ENCODE data around the gene CD300A. TPM values are rescaled to one million over a fixed set of nuclear protein-coding genes. Genes with fewer than 3 reads are reported as not detected.

CD300A gene
- total and polyA plus RNA-seq, 4 experiments from 2014 or later: 27.6 to 51.4 (median 33.7) TPM

- Histone ChIP-seq H3K4me1 (ENCODE audit: insufficient read depth, low read length) (no peaks in the 10 kb centered on the region), H3K27ac (ENCODE audit: low read depth, low read length) (no peak overlapping the region)
These were observed 61.3 kb downstream of the CD300A start for GRCh38 chr17:74527756-74528155.

GRCh38 chr17:74528491-74529199, 62.2 kb downstream of the CD300A start:
- no peak overlapping the region for H3K27ac ChIP-seq (ENCODE audit: low read depth, low read length)

More at GRCh38 chr17:74527756-74528155, 61.3 kb downstream of the CD300A start:
- H3K9me3 Mint-ChIP-seq: peaks cover 0 to 5% (median 0%) of the 10 kb centered on the region in 8 donors
- Histone ChIP-seq H3K9me3 (ENCODE audit: control insufficient read depth in 1 of 2, low read length in 2 of 2) (no peaks in the 10 kb centered on the region), H3K36me3 (ENCODE audit: insufficient read depth, low read length) (no peaks in the 10 kb centered on the region), H3K27me3 (ENCODE audit: insufficient read depth, low read length) (peaks cover 5% of the 10 kb centered on the region), H3K4me3 (ENCODE audit: low read length in 2 of 2) (no peak overlapping the region)
- ChIA-PET CTCF (ENCODE audit: partially characterized antibody) (interaction anchor here (1.4 kb wide), 1 partner anchor 159 kb away, joined by 5 read pairs; no protein-coding TSS in a partner anchor), POLR2A (ENCODE audit: partially characterized antibody) (no interaction called here)
- H3K27me3 Mint-ChIP-seq: peaks cover 29 to 41% of the 10 kb centered on the region in 2 donors
- peaks cover 0 to 2% (median under 1%) of the 10 kb centered on the region in 4 donors for H3K4me1 Mint-ChIP-seq
- H3K36me3 Mint-ChIP-seq: no peaks in the 10 kb centered on the region
- intact Hi-C loops (cut with micrococcal nuclease): no loop called here
- H3K4me3 Mint-ChIP-seq: no peak overlapping the region
- H3K27ac Mint-ChIP-seq: no peak overlapping the region
- no peak for DNase-seq

GRCh38 chr17:74529243-74529642, 62.8 kb downstream of the CD300A start:
- POLR2A ChIA-PET (ENCODE audit: partially characterized antibody): interaction anchor here (0.6 kb wide), 1 partner anchor 83 kb away, joined by 3 read pairs; no protein-coding TSS in a partner anchor

More at GRCh38 chr17:74528491-74529199, 62.2 kb downstream of the CD300A start:
- peaks cover 9% of the 10 kb centered on the region for H3K27me3 ChIP-seq (ENCODE audit: insufficient read depth, low read length)
- H3K27ac Mint-ChIP-seq: no peak overlapping the region
- H3K9me3 Mint-ChIP-seq: peaks cover 0 to 2% (median 0%) of the 10 kb centered on the region in 8 donors
- no peaks in the 10 kb centered on the region for H3K36me3 ChIP-seq (ENCODE audit: insufficient read depth, low read length)
- H3K9me3 ChIP-seq (ENCODE audit: control insufficient read depth in 1 of 2, low read length in 2 of 2): no peaks in the 10 kb centered on the region
- H3K4me1 ChIP-seq (ENCODE audit: insufficient read depth, low read length): no peaks in the 10 kb centered on the region
- no peaks in the 10 kb centered on the region for H3K36me3 Mint-ChIP-seq
- intact Hi-C loops (cut with micrococcal nuclease): no loop called here
- H3K4me3 Mint-ChIP-seq: no peak overlapping the region
- peaks cover 25 to 37% of the 10 kb centered on the region in 2 donors for H3K27me3 Mint-ChIP-seq
- no peak for DNase-seq
- CTCF ChIA-PET (ENCODE audit: partially characterized antibody): no interaction called here
- peaks cover 0 to 5% (median 4%) of the 10 kb centered on the region in 4 donors for H3K4me1 Mint-ChIP-seq
- no peak overlapping the region for H3K4me3 ChIP-seq (ENCODE audit: low read length in 2 of 2)
- POLR2A ChIA-PET (ENCODE audit: partially characterized antibody): interaction anchor here (0.6 kb wide), 1 partner anchor 84 kb away, joined by 3 read pairs; no protein-coding TSS in a partner anchor

GRCh38 chr17:74530831-74531150, 64.4 kb downstream of the CD300A start:
- ChIA-PET CTCF (ENCODE audit: partially characterized antibody) (interaction anchor here (1.2 kb wide), 1 partner anchor 151 kb away, joined by 3 read pairs; no protein-coding TSS in a partner anchor), POLR2A (ENCODE audit: partially characterized antibody) (no interaction called here)
- Histone ChIP-seq H3K9me3 (ENCODE audit: control insufficient read depth in 1 of 2, low read length in 2 of 2) (no peaks in the 10 kb centered on the region), H3K27ac (ENCODE audit: low read depth, low read length) (no peak overlapping the region), H3K4me3 (ENCODE audit: low read length in 2 of 2) (no peak overlapping the region), H3K27me3 (ENCODE audit: insufficient read depth, low read length) (peaks cover 14% of the 10 kb centered on the region), H3K4me1 (ENCODE audit: insufficient read depth, low read length) (no peaks in the 10 kb centered on the region), H3K36me3 (ENCODE audit: insufficient read depth, low read length) (no peaks in the 10 kb centered on the region)
- H3K9me3 Mint-ChIP-seq: peaks cover 0 to 2% (median 0%) of the 10 kb centered on the region in 8 donors
- no peak for DNase-seq
- peaks cover 0 to 5% (median 4%) of the 10 kb centered on the region in 4 donors for H3K4me1 Mint-ChIP-seq
- intact Hi-C loops (cut with micrococcal nuclease): no loop called here
- peaks cover 18 to 28% of the 10 kb centered on the region in 2 donors for H3K27me3 Mint-ChIP-seq
- H3K27ac Mint-ChIP-seq: no peak overlapping the region
- H3K36me3 Mint-ChIP-seq: no peaks in the 10 kb centered on the region
- H3K4me3 Mint-ChIP-seq: no peak overlapping the region

More at GRCh38 chr17:74529243-74529642, 62.8 kb downstream of the CD300A start:
- H3K4me3 ChIP-seq (ENCODE audit: low read length in 2 of 2): no peak overlapping the region
- H3K27me3 Mint-ChIP-seq: peaks cover 21 to 33% of the 10 kb centered on the region in 2 donors
- no peak overlapping the region for H3K4me3 Mint-ChIP-seq
- H3K9me3 Mint-ChIP-seq: peaks cover 0 to 2% (median 0%) of the 10 kb centered on the region in 8 donors
- H3K4me1 Mint-ChIP-seq: peaks cover 0 to 5% (median 4%) of the 10 kb centered on the region in 4 donors
- CTCF ChIA-PET (ENCODE audit: partially characterized antibody): no interaction called here
- DNase-seq: no peak
- H3K4me1 ChIP-seq (ENCODE audit: insufficient read depth, low read length): no peaks in the 10 kb centered on the region
- intact Hi-C loops (cut with micrococcal nuclease): no loop called here
- no peaks in the 10 kb centered on the region for H3K9me3 ChIP-seq (ENCODE audit: control insufficient read depth in 1 of 2, low read length in 2 of 2)
- no peaks in the 10 kb centered on the region for H3K36me3 Mint-ChIP-seq
- H3K27ac Mint-ChIP-seq: no peak overlapping the region
- no peak overlapping the region for H3K27ac ChIP-seq (ENCODE audit: low read depth, low read length)
- no peaks in the 10 kb centered on the region for H3K36me3 ChIP-seq (ENCODE audit: insufficient read depth, low read length)
- H3K27me3 ChIP-seq (ENCODE audit: insufficient read depth, low read length): peaks cover 12% of the 10 kb centered on the region

GRCh38 chr17:74531231-74531761, 64.9 kb downstream of the CD300A start, which contains the start of gene CD300LB:
CD300LB (minus strand) TSS chr17:74531475; CDS start chr17:74531350, 125 bp downstream.
- H3K27ac ChIP-seq (ENCODE audit: low read depth, low read length): no peak within 1 kb of the TSS
- intact Hi-C loops (cut with micrococcal nuclease): no loop called here
- no peaks in the 10 kb centered on the region for H3K36me3 ChIP-seq (ENCODE audit: insufficient read depth, low read length)
- H3K4me3 Mint-ChIP-seq: peak within 1 kb of the TSS in 1 of 8 donors; percentile 41
- no peak within 1 kb of the TSS for H3K27ac Mint-ChIP-seq
- no peak within 1 kb of the TSS for H3K4me3 ChIP-seq (ENCODE audit: low read length in 2 of 2)
- DNase-seq: no peak
- no peaks in the 10 kb centered on the region for H3K36me3 Mint-ChIP-seq
- peaks cover 14% of the 10 kb centered on the region for H3K27me3 ChIP-seq (ENCODE audit: insufficient read depth, low read length)
- ChIA-PET CTCF (ENCODE audit: partially characterized antibody) (interaction anchor here (1.2 to 2.2 kb wide), 2 partner anchors 8 to 152 kb away, joined by 3 to 7 read pairs; no protein-coding TSS in a partner anchor), POLR2A (ENCODE audit: partially characterized antibody) (no interaction called here)
- no peaks in the 10 kb centered on the region for H3K4me1 ChIP-seq (ENCODE audit: insufficient read depth, low read length)
- peaks cover 0 to 5% (median 4%) of the 10 kb centered on the region in 4 donors for H3K4me1 Mint-ChIP-seq
- peaks cover 17 to 24% of the 10 kb centered on the region in 2 donors for H3K27me3 Mint-ChIP-seq
- no peaks in the 10 kb centered on the region for H3K9me3 ChIP-seq (ENCODE audit: control insufficient read depth in 1 of 2, low read length in 2 of 2)
- peaks cover 0 to 2% (median 0%) of the 10 kb centered on the region in 8 donors for H3K9me3 Mint-ChIP-seq

- CTCF ChIA-PET (ENCODE audit: partially characterized antibody): interaction anchor here (1.1 to 2.3 kb wide), 4 partner anchors 9 to 164 kb away, joined by 3 to 11 read pairs (median 5); no protein-coding TSS in a partner anchor
- no peak overlapping the region for H3K4me3 ChIP-seq (ENCODE audit: low read length in 2 of 2)
These were observed 65.7 kb downstream of the CD300A start for GRCh38 chr17:74532115-74532514.

More at GRCh38 chr17:74532115-74532514, 65.7 kb downstream of the CD300A start:
- peaks cover 18 to 24% of the 10 kb centered on the region in 2 donors for H3K27me3 Mint-ChIP-seq
- Histone ChIP-seq H3K9me3 (ENCODE audit: control insufficient read depth in 1 of 2, low read length in 2 of 2) (no peaks in the 10 kb centered on the region), H3K36me3 (ENCODE audit: insufficient read depth, low read length) (no peaks in the 10 kb centered on the region), H3K27me3 (ENCODE audit: insufficient read depth, low read length) (peaks cover 14% of the 10 kb centered on the region), H3K27ac (ENCODE audit: low read depth, low read length) (no peak overlapping the region), H3K4me1 (ENCODE audit: insufficient read depth, low read length) (no peaks in the 10 kb centered on the region)
- H3K36me3 Mint-ChIP-seq: no peaks in the 10 kb centered on the region
- H3K27ac Mint-ChIP-seq: no peak overlapping the region
- H3K4me1 Mint-ChIP-seq: peaks cover 0 to 5% (median 4%) of the 10 kb centered on the region in 4 donors
- intact Hi-C loops (cut with micrococcal nuclease): no loop called here
- peak overlapping the region in 1 of 8 donors; percentile 41 for H3K4me3 Mint-ChIP-seq
- no peak for DNase-seq
- POLR2A ChIA-PET (ENCODE audit: partially characterized antibody): no interaction called here
- H3K9me3 Mint-ChIP-seq: peaks cover 0 to 2% (median 0%) of the 10 kb centered on the region in 8 donors
